AG08396 (cell line): ENCODE results near the gene LRP1B.

ENCODE experiments used
- DNase-seq: peaks from one replicate; pipeline ENCODE4 v3.0.0; 2012; ENCODE audit warnings: low spot score, mixed read lengths

LRP1B gene

GRCh38 chr2:141676139-141676538 lies 454.7 kb downstream of the LRP1B start:
- DNase-seq, result no peak

GRCh38 chr2:141666191-141666590 lies 464.6 kb downstream of the LRP1B start:
- no peak for DNase-seq

GRCh38 chr2:141660232-141660631 lies 470.6 kb downstream of the LRP1B start:
- no peak for DNase-seq

DNA sequence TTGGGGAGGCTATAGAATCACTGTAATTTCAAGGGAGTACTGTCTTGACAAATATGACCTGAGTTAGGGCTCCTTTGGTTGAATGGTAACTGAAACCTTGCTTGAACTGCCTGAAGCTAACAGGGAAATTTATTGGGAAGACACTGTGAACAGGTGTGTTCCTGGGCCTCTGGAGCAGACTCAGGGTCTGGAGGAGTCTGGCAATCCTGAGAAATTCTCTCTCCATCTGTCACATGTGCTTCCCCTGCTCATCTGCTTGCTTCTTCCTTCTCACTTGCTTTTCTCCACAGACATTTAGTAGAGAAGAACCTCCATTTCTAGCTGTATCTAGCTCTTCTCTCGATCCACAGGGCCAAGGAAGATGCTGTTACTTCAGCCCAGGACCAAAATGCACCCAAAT lies 476.5 kb downstream of the LRP1B start:
- no peak for DNase-seq

GRCh38 chr2:141653184-141653583 lies 477.6 kb downstream of the LRP1B start:
- DNase-seq, result no peak

GRCh38 chr2:141652308-141652707 lies 478.5 kb downstream of the LRP1B start:
- DNase-seq, result no peak

GRCh38 chr2:141647353-141647752 lies 483.5 kb downstream of the LRP1B start:
- no peak for DNase-seq

- no peak for DNase-seq
Measured at GRCh38 chr2:141641462-141641861, 489.4 kb downstream of the LRP1B start.

DNA sequence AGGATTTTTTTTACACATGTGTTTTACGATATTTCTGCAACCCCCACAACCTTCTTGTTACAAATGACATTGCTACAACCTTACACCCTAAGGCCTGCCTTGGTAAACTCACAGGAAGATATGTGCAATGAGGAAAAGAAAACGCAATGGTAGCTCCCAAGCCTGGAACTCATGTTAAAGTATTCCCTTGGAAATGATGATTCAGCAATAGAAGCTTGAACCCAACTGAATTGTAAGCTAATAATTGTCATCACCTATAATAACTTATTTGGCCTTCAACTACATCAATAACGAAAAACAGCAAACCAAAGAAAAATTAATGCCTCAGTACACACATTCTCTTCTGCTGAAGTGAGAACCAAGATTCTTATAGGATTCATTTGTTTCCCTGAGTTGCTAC lies 491.0 kb downstream of the LRP1B start:
- DNase-seq, result no peak

GRCh38 chr2:141633132-141633531 lies 497.7 kb downstream of the LRP1B start:
- no peak for DNase-seq

DNA sequence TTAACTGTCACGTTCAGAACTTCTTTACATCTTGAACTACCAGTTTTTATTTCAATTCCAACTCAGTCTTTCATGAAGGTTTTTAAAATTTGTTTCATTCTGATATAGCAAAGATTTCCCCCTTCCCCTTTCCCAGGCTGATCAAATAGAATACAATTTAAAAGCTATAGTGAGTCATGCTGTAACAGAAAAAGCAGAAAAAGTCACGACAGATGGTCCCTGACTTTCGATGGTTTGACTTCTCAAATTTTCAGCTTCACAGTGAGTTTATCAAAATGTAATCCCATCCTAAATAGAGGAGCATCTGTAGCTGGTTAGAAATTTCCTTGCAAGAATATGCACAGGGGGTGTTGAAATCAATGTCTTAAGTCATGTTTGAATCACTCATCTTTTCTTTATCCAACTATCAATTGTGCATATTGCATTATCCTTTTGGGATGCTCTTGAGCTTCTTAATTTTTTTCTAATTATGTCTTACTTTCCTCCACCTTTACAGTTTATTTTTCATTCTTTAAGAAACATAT lies 500.3 kb downstream of the LRP1B start:
- no peak for DNase-seq

- no peak for DNase-seq
Measured at GRCh38 chr2:141620372-141620771, 510.4 kb downstream of the LRP1B start.

- DNase-seq, result no peak
Measured at GRCh38 chr2:141618457-141618856, 512.4 kb downstream of the LRP1B start.

GRCh38 chr2:141611981-141612380 lies 518.8 kb downstream of the LRP1B start:
- no peak for DNase-seq

GRCh38 chr2:141611176-141611571 lies 519.6 kb downstream of the LRP1B start:
- DNase-seq, result no peak

DNA sequence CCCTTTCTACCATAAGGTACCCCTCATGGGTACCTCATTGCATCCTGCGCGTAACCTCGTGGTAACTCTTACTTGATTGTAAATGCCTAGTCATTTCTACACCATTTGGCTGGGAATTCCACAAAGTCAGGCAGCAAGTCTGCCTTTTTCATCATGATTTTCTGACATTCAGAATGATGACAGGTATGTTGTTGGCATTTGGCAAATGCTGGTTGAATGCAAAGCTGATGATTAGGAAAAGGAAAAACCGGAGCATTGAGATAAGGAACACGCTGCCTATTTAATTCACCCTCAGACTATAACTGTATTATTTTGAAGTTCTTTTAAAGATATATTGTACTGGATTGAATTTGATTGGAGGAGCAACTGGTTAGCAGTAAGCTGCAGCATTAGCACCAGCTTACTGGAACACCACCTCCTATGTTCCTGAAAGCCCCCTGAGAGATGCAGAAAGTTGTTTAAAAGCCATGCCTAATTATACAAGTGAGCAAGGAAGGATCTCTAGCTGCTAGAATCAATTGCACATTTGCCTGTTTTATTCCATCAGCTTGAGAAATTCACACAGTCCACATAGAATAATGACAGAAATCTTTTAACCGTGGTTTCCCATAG lies 520.1 kb downstream of the LRP1B start:
- no peak for DNase-seq

DNA sequence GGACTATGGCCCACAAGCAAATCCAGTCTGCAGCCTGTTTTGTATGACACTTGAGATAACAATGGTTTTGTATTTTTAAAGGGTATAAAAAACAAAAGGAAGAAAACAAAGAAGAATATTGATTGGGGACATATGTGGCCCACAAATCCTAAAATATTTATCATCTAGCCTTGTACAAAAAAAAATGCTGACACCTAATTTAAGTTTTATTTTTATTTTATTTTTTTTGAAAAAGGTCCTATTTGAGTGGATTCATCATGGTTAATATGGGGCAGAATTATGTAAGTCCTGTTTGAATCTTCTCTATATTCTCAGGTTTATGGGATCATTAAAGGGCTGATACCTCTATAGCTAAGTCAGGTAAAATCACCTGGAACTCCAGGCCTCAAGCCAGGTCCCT lies 525.7 kb downstream of the LRP1B start:
- DNase-seq, result no peak

- DNase-seq, result no peak
Measured at GRCh38 chr2:141601511-141602152, 529.2 kb downstream of the LRP1B start.

- DNase-seq, result no peak
Measured at GRCh38 chr2:141599721-141600120, 531.1 kb downstream of the LRP1B start.

DNA sequence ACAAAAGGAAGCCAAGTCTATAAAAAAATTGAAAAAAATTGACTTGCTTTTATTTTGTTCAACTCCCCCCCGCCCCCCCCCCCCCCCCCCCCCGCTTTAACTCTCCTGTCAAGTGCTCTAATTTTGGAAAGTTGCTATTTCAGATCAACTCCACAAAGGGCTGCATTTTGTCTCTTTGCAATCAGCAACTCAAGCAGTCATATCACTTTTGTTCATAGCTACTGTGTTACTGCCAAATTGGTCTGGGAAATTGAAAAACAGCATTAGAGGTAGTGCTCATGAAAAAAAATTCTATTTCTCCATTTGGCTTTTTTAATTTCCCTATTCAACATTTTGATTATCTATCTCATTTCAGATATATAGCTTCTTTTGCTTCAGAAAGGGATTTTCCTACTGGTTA lies 531.8 kb downstream of the LRP1B start:
- no peak for DNase-seq

DNA sequence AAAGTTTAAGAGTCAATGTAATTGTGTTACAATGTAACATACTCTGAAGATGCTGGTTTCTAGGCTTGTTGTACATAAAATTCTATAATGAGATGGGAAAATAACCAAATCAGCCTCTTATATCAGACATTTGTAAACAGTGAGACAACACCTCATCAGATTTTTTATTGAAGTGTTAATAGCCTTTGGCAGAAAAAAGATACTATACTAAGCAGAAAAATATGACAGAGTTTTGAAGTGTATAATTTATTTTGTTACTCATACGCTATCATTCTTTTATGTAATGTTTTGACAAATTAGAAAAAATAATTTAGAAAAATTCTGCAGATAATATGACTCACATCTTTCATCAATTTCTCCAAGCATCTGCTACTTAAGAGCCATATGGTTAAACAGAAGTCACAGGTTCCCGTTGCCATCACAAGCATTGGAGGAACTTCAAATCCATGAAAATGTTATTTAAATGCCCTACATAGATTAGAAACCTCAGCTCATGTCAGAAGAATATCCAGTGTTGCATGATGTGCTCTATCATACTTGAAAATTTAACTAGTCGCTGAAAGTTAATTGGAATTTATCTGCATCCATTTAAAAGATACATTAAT lies 535.4 kb downstream of the LRP1B start:
- DNase-seq, result no peak

- no peak for DNase-seq
Measured at GRCh38 chr2:141591787-141592186, 539.0 kb downstream of the LRP1B start.

DNA sequence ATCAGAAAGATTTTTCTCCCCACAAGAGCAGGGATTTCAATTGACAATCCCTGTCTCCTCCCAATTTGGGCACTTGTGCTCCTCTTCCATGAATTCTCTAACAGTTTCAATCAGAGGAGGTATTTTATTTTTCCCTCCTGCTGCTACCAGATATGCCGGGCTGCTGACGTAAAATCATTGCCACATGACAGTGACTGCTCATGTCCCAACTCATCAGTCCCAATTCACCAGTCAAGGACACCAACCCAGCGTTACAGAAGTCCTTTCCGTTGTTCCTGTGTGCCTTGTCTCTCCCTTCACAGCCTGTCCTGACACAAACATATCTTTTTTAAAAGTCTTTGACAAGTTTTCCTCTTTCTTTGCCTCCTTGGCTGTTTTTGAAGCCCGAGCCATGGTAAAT lies 540.2 kb downstream of the LRP1B start:
- DNase-seq, result no peak

DNA sequence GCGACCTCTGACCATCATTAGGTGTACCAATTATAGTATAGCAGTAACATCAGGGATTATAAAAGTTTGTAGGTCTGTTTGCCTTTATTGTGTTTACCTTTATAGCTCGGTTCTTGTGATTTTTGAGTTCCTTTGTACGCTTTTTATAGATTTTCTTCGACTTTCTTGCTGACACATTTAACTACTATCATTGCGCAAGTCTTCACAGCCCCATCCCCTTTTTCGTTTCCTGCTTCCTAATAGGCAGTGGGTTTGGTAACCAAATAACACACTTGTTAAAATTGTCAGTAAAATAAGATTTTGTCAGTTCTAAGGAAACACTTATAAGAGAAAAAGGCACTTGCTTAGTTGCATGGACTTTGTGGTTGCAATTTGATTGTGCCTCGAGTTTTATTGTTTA lies 541.5 kb downstream of the LRP1B start:
- DNase-seq, result no peak
